Nephron progenitor cell (in vitro differentiated cells): ENCODE results near the gene CASP10.
"Not testable (repeated sequence)": the region's sequence is repeated elsewhere in the genome, so short reads cannot be mapped to it uniquely, and the experiment has no call there.

Source experiments
- DNase-seq: peaks from one replicate; pipeline ENCODE4 v3.0.0; 2021
- H3K27ac Mint-ChIP-seq: 2 replicates; pipeline ENCODE4 v1.8.0; 2021; ENCODE audit warnings: mild to moderate bottlenecking, moderate library complexity, mixed read lengths
- H3K27me3 Mint-ChIP-seq: 2 replicates; pipeline ENCODE4 v1.8.0; 2021; ENCODE audit warnings: mild to moderate bottlenecking, low read depth, mixed read lengths; ENCODE audit not compliant: poor library complexity
- H3K36me3 Mint-ChIP-seq: 2 replicates; pipeline ENCODE4 v1.8.0; 2021; ENCODE audit warnings: low read depth, mixed read lengths
- H3K4me1 Mint-ChIP-seq: 2 replicates; pipeline ENCODE4 v1.8.0; 2021; ENCODE audit warnings: mixed read lengths
- H3K4me3 Mint-ChIP-seq: 2 replicates; pipeline ENCODE4 v1.8.0; 2021; ENCODE audit warnings: mild to moderate bottlenecking, moderate library complexity, mixed read lengths
- H3K9me3 Mint-ChIP-seq: 2 replicates; pipeline ENCODE4 v1.8.0; 2021; ENCODE audit warnings: mild to moderate bottlenecking, moderate library complexity, mixed read lengths
- CTCF ChIP-seq: fragments of 200-600 bp; sonication (generic); IDR thresholded peaks from 2 replicates; pipeline ENCODE4 v1.5.0; 2021; ENCODE audit warnings: antibody characterized with exemption

Gene CASP10

GRCh38 chr2:201156036-201156435, 26.9 kb upstream of the CASP10 start:
- H3K4me3 Mint-ChIP-seq, result no peak overlapping the region
- no peaks in the 10 kb centered on the region for H3K9me3 Mint-ChIP-seq
- H3K27me3 Mint-ChIP-seq, result peaks cover 2% of the 10 kb centered on the region

GRCh38 chr2:201156640-201157039, 26.3 kb upstream of the CASP10 start:
- H3K9me3 Mint-ChIP-seq, result no peaks in the 10 kb centered on the region
- DNase-seq, result no peak
- TF ChIP-seq CTCF, result no peak
- H3K27me3 Mint-ChIP-seq, result peaks cover 2% of the 10 kb centered on the region
- H3K27ac Mint-ChIP-seq, result no peak overlapping the region
- no peaks in the 10 kb centered on the region for H3K36me3 Mint-ChIP-seq
- no peak overlapping the region for H3K4me3 Mint-ChIP-seq
- peaks cover 9% of the 10 kb centered on the region for H3K4me1 Mint-ChIP-seq

More at GRCh38 chr2:201156036-201156435, 26.9 kb upstream of the CASP10 start:
- TF ChIP-seq CTCF, result no peak
- no peak overlapping the region for H3K27ac Mint-ChIP-seq
- H3K36me3 Mint-ChIP-seq, result no peaks in the 10 kb centered on the region
- peaks cover 9% of the 10 kb centered on the region for H3K4me1 Mint-ChIP-seq
- DNase-seq, result no peak

- Mint-ChIP-seq H3K36me3 (no peaks in the 10 kb centered on the region), H3K27me3 (peaks cover 2% of the 10 kb centered on the region)
- no peak for DNase-seq
Observed at GRCh38 chr2:201157694-201158093, 25.2 kb upstream of the CASP10 start.

GRCh38 chr2:201158111-201158929, 24.6 kb upstream of the CASP10 start:
- no peaks in the 10 kb centered on the region for H3K9me3 Mint-ChIP-seq
- peak overlapping the region; percentile 37 for H3K27ac Mint-ChIP-seq
- H3K36me3 Mint-ChIP-seq, result no peaks in the 10 kb centered on the region
- peak; percentile 41 for DNase-seq
- peaks cover 9% of the 10 kb centered on the region for H3K4me1 Mint-ChIP-seq
- no peak overlapping the region for H3K4me3 Mint-ChIP-seq
- peak; percentile 62 for TF ChIP-seq CTCF
- H3K27me3 Mint-ChIP-seq, result peaks cover 2% of the 10 kb centered on the region

More at GRCh38 chr2:201157694-201158093, 25.2 kb upstream of the CASP10 start:
- Mint-ChIP-seq H3K9me3 (no peaks in the 10 kb centered on the region), H3K4me3 (no peak overlapping the region), H3K4me1 (peaks cover 9% of the 10 kb centered on the region), H3K27ac (no peak overlapping the region)
- TF ChIP-seq CTCF, result no peak

GRCh38 chr2:201164166-201164565, 18.8 kb upstream of the CASP10 start:
- H3K9me3 Mint-ChIP-seq, result peaks cover 17% of the 10 kb centered on the region
- no peak overlapping the region for H3K27ac Mint-ChIP-seq
- no peak overlapping the region for H3K4me3 Mint-ChIP-seq
- TF ChIP-seq CTCF, result no peak
- no peaks in the 10 kb centered on the region for H3K36me3 Mint-ChIP-seq
- DNase-seq, result no peak
- H3K27me3 Mint-ChIP-seq, result peaks cover 5% of the 10 kb centered on the region
- H3K4me1 Mint-ChIP-seq, result no peaks in the 10 kb centered on the region

GRCh38 chr2:201167546-201167945, 15.4 kb upstream of the CASP10 start:
- Mint-ChIP-seq H3K4me3 (no peak overlapping the region), H3K36me3 (no peaks in the 10 kb centered on the region), H3K27ac (no peak overlapping the region)

GRCh38 chr2:201168496-201168895, 14.4 kb upstream of the CASP10 start:
- H3K9me3 Mint-ChIP-seq, result peaks cover 17% of the 10 kb centered on the region
- H3K27me3 Mint-ChIP-seq, DNase-seq, H3K4me1 Mint-ChIP-seq, H3K4me3 Mint-ChIP-seq, H3K27ac Mint-ChIP-seq, H3K36me3 Mint-ChIP-seq: not testable (repeated sequence)

More at GRCh38 chr2:201167546-201167945, 15.4 kb upstream of the CASP10 start:
- no peak for TF ChIP-seq CTCF
- DNase-seq, result no peak
- no peaks in the 10 kb centered on the region for H3K4me1 Mint-ChIP-seq
- peaks cover 17% of the 10 kb centered on the region for H3K9me3 Mint-ChIP-seq
- H3K27me3 Mint-ChIP-seq, result peaks cover 5% of the 10 kb centered on the region
